Nephron (organoid): ENCODE measurements around the gene TRMT11.
"Not testable (repeated sequence)": the region's sequence is repeated elsewhere in the genome, so short reads cannot be mapped to it uniquely, and the experiment has no call there.

Source experiments
- H3K27ac Mint-ChIP-seq, 3 experiments: 2 replicates each; pipeline ENCODE4 v1.8.0; 2020; ENCODE audit warnings: mixed read lengths in 3 of 3, mild to moderate bottlenecking in 2 of 3, moderate library complexity in 1 of 3
- H3K27me3 Mint-ChIP-seq: 2 replicates; pipeline ENCODE4 v1.8.0; 2021; ENCODE audit warnings: low read depth, mild to moderate bottlenecking, moderate library complexity, mixed read lengths
- H3K36me3 Mint-ChIP-seq: 2 replicates; pipeline ENCODE4 v1.8.0; 2020; ENCODE audit warnings: low read depth, mixed read lengths
- H3K4me1 Mint-ChIP-seq: 2 replicates; pipeline ENCODE4 v1.8.0; 2020; ENCODE audit warnings: mixed read lengths
- H3K4me3 Mint-ChIP-seq, 3 experiments: 2 replicates each; pipeline ENCODE4 v1.8.0; 2020; ENCODE audit warnings: mild to moderate bottlenecking in 3 of 3, mixed read lengths in 3 of 3, moderate library complexity in 2 of 3
- H3K9me3 Mint-ChIP-seq: 2 replicates; pipeline ENCODE4 v1.8.0; 2020; ENCODE audit warnings: mixed read lengths
- CTCF ChIP-seq, 3 experiments: fragments of 200-600 bp; sonication (generic); IDR thresholded peaks; one replicate each; pipeline ENCODE4 v1.5.0; 2021; ENCODE audit warnings: antibody characterized with exemption in 3 of 3; ENCODE audit not compliant: unreplicated experiment in 3 of 3

Gene TRMT11

GRCh38 chr6:125948455-125948854 lies 37.9 kb upstream of the TRMT11 start:
- Mint-ChIP-seq H3K4me3 (no peak overlapping the region), H3K27me3 (no peaks in the 10 kb centered on the region), H3K4me1 (peaks cover 5% of the 10 kb centered on the region), H3K9me3 (no peaks in the 10 kb centered on the region), H3K36me3 (no peaks in the 10 kb centered on the region), H3K27ac (no peak overlapping the region)
- TF ChIP-seq CTCF (IDR thresholded peaks at IDR 0.05; ENCODE audit: unreplicated experiment in 3 of 3): no peak

GRCh38 chr6:125949069-125949468 lies 37.3 kb upstream of the TRMT11 start:
- H3K4me3 Mint-ChIP-seq: no peak overlapping the region
- no peaks in the 10 kb centered on the region for H3K9me3 Mint-ChIP-seq
- no peak overlapping the region for H3K27ac Mint-ChIP-seq
- no peak for TF ChIP-seq CTCF (IDR thresholded peaks at IDR 0.05; ENCODE audit: unreplicated experiment in 3 of 3)
- H3K27me3 Mint-ChIP-seq: no peaks in the 10 kb centered on the region
- no peaks in the 10 kb centered on the region for H3K36me3 Mint-ChIP-seq
- peaks cover 5% of the 10 kb centered on the region for H3K4me1 Mint-ChIP-seq

GRCh38 chr6:125950293-125950692 lies 36.0 kb upstream of the TRMT11 start:
- no peaks in the 10 kb centered on the region for H3K27me3 Mint-ChIP-seq
- no peak for TF ChIP-seq CTCF (IDR thresholded peaks at IDR 0.05; ENCODE audit: unreplicated experiment in 3 of 3)
- H3K36me3 Mint-ChIP-seq: no peaks in the 10 kb centered on the region
- H3K27ac Mint-ChIP-seq: no peak overlapping the region
- H3K4me3 Mint-ChIP-seq: no peak overlapping the region
- no peaks in the 10 kb centered on the region for H3K9me3 Mint-ChIP-seq
- peaks cover 5% of the 10 kb centered on the region for H3K4me1 Mint-ChIP-seq

- H3K36me3 Mint-ChIP-seq, H3K9me3 Mint-ChIP-seq, H3K4me1 Mint-ChIP-seq, H3K27ac Mint-ChIP-seq, H3K4me3 Mint-ChIP-seq, H3K27me3 Mint-ChIP-seq: not testable (repeated sequence)
Observed at GRCh38 chr6:125950716-125951115, 35.6 kb upstream of the TRMT11 start.

- H3K27ac Mint-ChIP-seq: no peak overlapping the region
- H3K4me3 Mint-ChIP-seq: peak overlapping the region in 1 of 3 experiments; percentile 3
- TF ChIP-seq CTCF (IDR thresholded peaks at IDR 0.05; ENCODE audit: unreplicated experiment in 3 of 3): no peak
- no peaks in the 10 kb centered on the region for H3K9me3 Mint-ChIP-seq
- H3K4me1 Mint-ChIP-seq: peaks cover 2% of the 10 kb centered on the region
- no peaks in the 10 kb centered on the region for H3K36me3 Mint-ChIP-seq
- H3K27me3 Mint-ChIP-seq: no peaks in the 10 kb centered on the region
Observed at GRCh38 chr6:125951323-125951722, 35.0 kb upstream of the TRMT11 start.

GRCh38 chr6:125952764-125953501 lies 33.4 kb upstream of the TRMT11 start:
- TF ChIP-seq CTCF (IDR thresholded peaks at IDR 0.05; ENCODE audit: unreplicated experiment in 3 of 3): no peak
- Mint-ChIP-seq H3K27me3 (no peaks in the 10 kb centered on the region), H3K4me1 (no peaks in the 10 kb centered on the region), H3K36me3 (no peaks in the 10 kb centered on the region), H3K27ac (no peak overlapping the region), H3K9me3 (no peaks in the 10 kb centered on the region), H3K4me3 (peak overlapping the region in 1 of 3 experiments; percentile 2)
